Body of pancreas (tissue), 4 donors: ENCODE measurements around the gene EME2. TPM values are rescaled to one million over a fixed set of nuclear protein-coding genes. Genes with fewer than 3 reads are reported as not detected.

Source experiments
- ATAC-seq: fragments of 150-250 bp; one replicate; pipeline ENCODE4 v1.9.1; 2016
- DNase-seq, 4 donors: peaks; one replicate each; pipeline ENCODE4 v3.0.0-alpha.2; 2019
- H3K27ac ChIP-seq, 4 donors: fragments of 200-600 bp; sonication (generic); 1 replicate in 3 of 4; 2 replicates in 1 of 4; pipeline versions ENCODE4 v1.5.1 to v1.6.1; 2016 to 2019; ENCODE audit warnings: mild to moderate bottlenecking in 1 of 4, mixed read lengths in 1 of 4, moderate library complexity in 1 of 4
- H3K27me3 ChIP-seq, 2 donors: fragments of 200-600 bp; sonication (generic); one replicate each; pipeline ENCODE4 v1.6.0; 2016; ENCODE audit warnings: mild to moderate bottlenecking in 1 of 2
- H3K36me3 ChIP-seq, 2 donors: fragments of 200-600 bp; sonication (generic); replicated peaks in 1 of 2; 2 replicates each; pipeline ENCODE4 v1.5.1; 2016; ENCODE audit warnings: low read depth in 2 of 2; ENCODE audit not compliant: insufficient read depth in 1 of 2
- H3K4me1 ChIP-seq: fragments of 200-600 bp; sonication (generic); one replicate; pipeline ENCODE4 v1.6.0; 2016
- H3K4me3 ChIP-seq, 2 donors: fragments of 200-600 bp; sonication (generic); 1 replicate in 1 of 2; 2 replicates in 1 of 2; pipeline ENCODE4 v1.5.1; 2016 to 2019
- H3K9me3 ChIP-seq, 3 donors: fragments of 200-600 bp; sonication (generic); 1 replicate in 2 of 3; 2 replicates in 1 of 3; pipeline ENCODE4 v1.5.1; 2016
- POLR2A ChIP-seq, 3 donors: fragments of 450-650 bp; IDR thresholded peaks; one replicate each; pipeline ENCODE4 v1.6.1; 2016; ENCODE audit warnings: antibody characterized with exemption in 3 of 3, mild to moderate bottlenecking in 2 of 3
- WGBS, 2 donors: methylation state at CpG; one replicate each; pipeline ENCODE4 v1.1.5; 2017; 5-methylcytosine and 5-hydroxymethylcytosine counted together
- intact Hi-C: fragments of 100-400 bp; cut with DNase I; formaldehyde crosslinking; loops from one replicate; pipeline ENCODE4 v1.15.1; 2023
- total RNA-seq, 2 donors: library from RNA; depleted of rRNA; stranded (reverse); fragments of >200 nt; gene quantifications; one replicate each; pipeline ENCODE4 v1.1.0, GENCODE V29; 2016
- TF ChIP-seq, protein P1 (sequence below), 7 experiments: fragments of 450-650 bp in 4 of 7; fragments of 200-600 bp in 3 of 7; sonication (generic) in 3 of 7; IDR thresholded peaks; one replicate each; pipeline ENCODE4 v1.5.1; 2016 to 2019; ENCODE audit warnings: antibody characterized with exemption in 7 of 7

EME2 gene
- total RNA-seq, 2 donors from 2014 or later: 13.5 to 33.3 TPM

DNA sequence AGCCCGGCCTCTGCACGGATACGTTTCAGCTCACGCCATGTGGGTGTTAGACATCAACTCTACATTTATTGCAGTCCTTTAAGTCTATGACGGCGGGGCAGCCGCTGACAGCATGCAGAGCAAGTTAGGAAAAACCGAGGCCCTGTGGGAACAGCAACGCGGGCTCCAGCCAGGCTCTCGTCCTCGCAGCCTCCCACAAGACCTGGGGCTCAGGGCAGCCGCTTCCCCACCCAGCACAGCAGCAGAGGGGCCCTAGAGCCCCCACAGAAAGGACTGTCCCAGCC is 4.0 kb downstream of the EME2 start:
- no peak for TF ChIP-seq POLR2A (IDR thresholded peaks at IDR 0.05)
- TF ChIP-seq, protein P1, sequence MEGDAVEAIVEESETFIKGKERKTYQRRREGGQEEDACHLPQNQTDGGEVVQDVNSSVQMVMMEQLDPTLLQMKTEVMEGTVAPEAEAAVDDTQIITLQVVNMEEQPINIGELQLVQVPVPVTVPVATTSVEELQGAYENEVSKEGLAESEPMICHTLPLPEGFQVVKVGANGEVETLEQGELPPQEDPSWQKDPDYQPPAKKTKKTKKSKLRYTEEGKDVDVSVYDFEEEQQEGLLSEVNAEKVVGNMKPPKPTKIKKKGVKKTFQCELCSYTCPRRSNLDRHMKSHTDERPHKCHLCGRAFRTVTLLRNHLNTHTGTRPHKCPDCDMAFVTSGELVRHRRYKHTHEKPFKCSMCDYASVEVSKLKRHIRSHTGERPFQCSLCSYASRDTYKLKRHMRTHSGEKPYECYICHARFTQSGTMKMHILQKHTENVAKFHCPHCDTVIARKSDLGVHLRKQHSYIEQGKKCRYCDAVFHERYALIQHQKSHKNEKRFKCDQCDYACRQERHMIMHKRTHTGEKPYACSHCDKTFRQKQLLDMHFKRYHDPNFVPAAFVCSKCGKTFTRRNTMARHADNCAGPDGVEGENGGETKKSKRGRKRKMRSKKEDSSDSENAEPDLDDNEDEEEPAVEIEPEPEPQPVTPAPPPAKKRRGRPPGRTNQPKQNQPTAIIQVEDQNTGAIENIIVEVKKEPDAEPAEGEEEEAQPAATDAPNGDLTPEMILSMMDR (IDR thresholded peaks at IDR 0.05): no peak
- Histone ChIP-seq H3K36me3 (peaks cover 8 to 9% of the 10 kb centered on the region in 2 donors), H3K4me1 (peaks cover 55% of the 10 kb centered on the region), H3K27me3 (no peaks in the 10 kb centered on the region), H3K4me3 (no peak overlapping the region), H3K9me3 (no peaks in the 10 kb centered on the region), H3K27ac (no peak overlapping the region)
- ATAC-seq (no peak), DNase-seq (no peak)
- intact Hi-C loops: no loop called here
- WGBS, 2 donors: 79 to 91% methylated on average over 12 to 13 of the region's 13 CpGs

DNA sequence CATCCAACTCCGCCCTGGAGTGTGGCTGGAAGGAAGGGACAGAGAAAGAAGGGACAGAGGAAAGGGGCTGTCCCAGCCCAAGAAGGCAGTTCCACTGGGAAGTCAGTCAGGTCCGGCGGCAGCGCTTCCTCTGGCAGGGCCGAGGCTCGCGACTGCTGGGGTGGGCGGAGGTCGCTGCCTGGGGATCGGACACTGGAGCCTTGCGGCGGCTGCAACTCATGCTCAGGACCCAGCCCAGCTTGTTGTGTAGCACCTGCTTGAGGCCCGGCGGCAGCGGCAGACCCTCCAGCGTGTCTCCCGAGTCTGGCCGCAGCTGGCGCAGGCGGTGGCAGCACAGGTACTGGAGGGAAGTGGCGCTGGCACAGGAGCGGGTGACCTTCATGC is 4.4 kb downstream of the EME2 start:
- peaks cover 8 to 9% of the 10 kb centered on the region in 2 donors for H3K36me3 ChIP-seq
- no peak for DNase-seq
- intact Hi-C loops: no loop called here

DNA sequence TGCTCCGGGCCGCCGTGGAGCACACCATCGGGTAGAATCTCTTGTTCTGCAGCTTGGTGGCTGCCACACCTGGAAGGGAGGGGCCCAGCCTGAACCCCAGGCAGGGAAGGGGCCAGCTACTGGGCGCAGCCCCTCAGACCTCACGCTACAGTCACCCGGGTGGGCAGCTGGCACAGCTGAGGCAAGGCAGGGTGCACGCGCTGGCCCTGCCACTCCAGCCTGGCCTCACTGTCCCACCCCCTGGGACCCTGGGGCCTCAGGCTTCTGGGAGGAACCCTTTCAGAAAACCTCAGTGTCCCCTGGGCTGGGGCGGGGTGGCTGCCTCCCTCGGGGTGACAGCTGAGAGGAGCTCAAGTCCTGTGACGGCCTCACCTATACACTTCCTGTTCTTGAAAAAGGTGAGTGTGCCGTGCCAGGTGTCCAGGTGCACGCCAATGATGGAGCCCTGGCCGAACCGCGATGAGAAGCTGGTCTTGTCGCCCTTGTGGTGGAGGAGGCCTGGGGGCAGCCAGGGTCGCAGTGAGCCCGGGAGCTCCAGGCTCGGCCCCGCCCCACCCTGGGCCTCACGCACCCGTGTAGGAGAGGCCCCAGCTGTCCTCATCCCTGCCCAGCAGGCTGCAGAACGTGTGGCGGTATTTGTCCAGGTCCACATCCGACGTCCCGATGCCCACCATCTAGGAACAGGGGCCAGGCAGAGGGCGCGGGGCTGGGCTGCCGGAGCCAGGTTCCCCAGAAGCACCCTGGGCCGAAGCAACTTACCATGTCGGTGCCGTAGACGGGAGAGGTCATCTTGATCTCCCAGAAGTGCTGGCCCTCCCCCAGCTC is 5.0 kb downstream of the EME2 start:
- ATAC-seq: no peak
- Histone ChIP-seq H3K27ac (no peak overlapping the region), H3K9me3 (no peaks in the 10 kb centered on the region), H3K36me3 (peaks cover 8 to 9% of the 10 kb centered on the region in 2 donors), H3K4me3 (no peak overlapping the region), H3K4me1 (peaks cover 47% of the 10 kb centered on the region), H3K27me3 (no peaks in the 10 kb centered on the region)
- no peak for DNase-seq
- TF ChIP-seq, protein P1 (IDR thresholded peaks at IDR 0.05): no peak
- TF ChIP-seq POLR2A (IDR thresholded peaks at IDR 0.05): no peak
- WGBS, 2 donors: 78 to 82% methylated on average over 9 to 31 of the region's 36 CpGs
- intact Hi-C loops: no loop called here

More for the DNA sequence above, 4.4 kb downstream of the EME2 start:
- no peak for ATAC-seq
- no peaks in the 10 kb centered on the region for H3K27me3 ChIP-seq
- 89 to 97% methylated on average over 13 to 22 of the region's 22 CpGs for WGBS, 2 donors
- no peak for TF ChIP-seq POLR2A (IDR thresholded peaks at IDR 0.05)
- TF ChIP-seq, protein P1 (IDR thresholded peaks at IDR 0.05): no peak
- H3K4me1 ChIP-seq: peaks cover 53% of the 10 kb centered on the region
- no peak overlapping the region for H3K4me3 ChIP-seq
- H3K27ac ChIP-seq: no peak overlapping the region
- no peaks in the 10 kb centered on the region for H3K9me3 ChIP-seq

DNA sequence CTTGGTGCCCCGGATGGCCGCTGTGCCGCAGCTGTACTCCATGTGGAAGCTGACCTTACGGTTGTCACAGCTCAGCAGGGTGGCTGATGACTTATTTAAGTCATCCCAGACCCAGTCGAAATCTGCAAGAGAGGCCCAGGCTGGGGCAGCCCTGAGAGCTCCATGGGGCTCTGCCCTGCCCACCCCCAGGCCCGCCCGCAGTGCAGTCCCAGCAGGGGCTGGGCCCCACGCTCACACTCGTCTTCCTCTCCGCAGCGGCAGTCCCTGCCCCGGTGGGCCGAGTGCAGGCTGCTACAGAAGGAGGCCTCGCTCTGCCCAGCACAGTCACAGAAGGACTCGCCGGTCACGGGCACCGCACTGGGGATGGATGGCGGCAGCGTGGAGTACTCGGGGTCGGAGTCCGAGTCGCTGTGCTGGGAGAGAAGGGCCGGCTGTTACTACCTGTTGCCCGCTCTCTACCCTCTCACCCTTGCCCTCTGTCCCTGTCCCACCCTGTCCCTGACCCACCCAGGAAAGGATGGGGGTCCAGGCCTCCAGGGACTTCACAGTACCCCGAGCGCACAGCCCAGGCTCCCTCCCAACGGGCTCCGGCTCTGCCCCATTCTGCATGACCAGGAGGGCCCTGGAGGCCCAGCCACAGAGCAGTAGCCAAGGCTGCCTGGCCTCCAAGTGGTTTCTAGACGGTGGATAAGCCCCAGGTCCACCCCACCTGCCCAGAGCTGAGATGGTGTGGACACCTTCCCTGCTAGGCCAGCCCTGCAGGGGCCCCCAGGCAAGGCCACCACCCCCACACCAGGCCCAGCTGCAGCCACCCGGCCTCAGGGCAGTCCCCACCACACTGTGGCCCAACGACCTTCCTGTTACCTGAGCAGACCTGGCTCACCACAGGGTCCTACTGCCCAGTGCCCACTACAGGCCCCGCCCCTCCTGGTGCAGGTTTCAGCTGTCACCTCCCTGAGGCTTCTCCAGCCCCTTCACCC is 5.9 kb downstream of the EME2 start:
- Histone ChIP-seq H3K4me3 (no peak overlapping the region), H3K9me3 (no peaks in the 10 kb centered on the region), H3K36me3 (peaks cover 8 to 9% of the 10 kb centered on the region in 2 donors), H3K27me3 (no peaks in the 10 kb centered on the region), H3K27ac (peak overlapping the region in 1 of 4 donors; percentile 3), H3K4me1 (peaks cover 49% of the 10 kb centered on the region)
- DNase-seq: no peak
- intact Hi-C loops: no loop called here
- TF ChIP-seq, protein P1 (IDR thresholded peaks at IDR 0.05): no peak
- no peak for TF ChIP-seq POLR2A (IDR thresholded peaks at IDR 0.05)
- no peak for ATAC-seq
- WGBS, 2 donors: 80 to 86% methylated on average over 16 to 30 of the region's 34 CpGs
